Stimulated activated CD4-positive, alpha-beta T cell treated with anti-CD3 and anti-CD28 coated beads, Interleukin-1b, Interleukin-23, amount 100 ng/mL, for 24 hours (primary cell): ENCODE results near the gene TBX19.

Experiments
- DNase-seq, 4 experiments: peaks; one replicate each; pipeline ENCODE4 v3.0.0-alpha.2; 2020; ENCODE audit warnings: low read depth in 4 of 4, low spot score in 1 of 4

TBX19 gene

DNA sequence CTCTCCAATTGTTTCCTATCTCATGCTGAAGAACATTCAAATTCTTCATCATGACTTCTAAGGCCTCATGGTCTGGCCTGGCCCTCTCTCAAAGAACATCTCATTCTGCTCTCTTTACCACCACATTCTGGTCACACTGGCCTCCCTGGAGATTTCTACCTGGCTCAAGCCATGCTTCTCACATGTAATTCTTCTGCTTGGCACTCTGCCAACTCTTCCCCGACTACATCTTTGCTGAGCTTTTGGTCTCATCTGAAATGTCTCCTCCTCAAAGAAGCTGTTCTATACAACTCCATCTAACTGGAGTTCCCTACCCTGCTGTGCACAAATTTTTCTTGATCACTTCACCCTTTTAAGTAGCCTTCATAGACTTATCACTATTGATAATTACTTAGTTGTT is 1.4 kb upstream of the TBX19 start:
- DNase-seq: no peak

DNA sequence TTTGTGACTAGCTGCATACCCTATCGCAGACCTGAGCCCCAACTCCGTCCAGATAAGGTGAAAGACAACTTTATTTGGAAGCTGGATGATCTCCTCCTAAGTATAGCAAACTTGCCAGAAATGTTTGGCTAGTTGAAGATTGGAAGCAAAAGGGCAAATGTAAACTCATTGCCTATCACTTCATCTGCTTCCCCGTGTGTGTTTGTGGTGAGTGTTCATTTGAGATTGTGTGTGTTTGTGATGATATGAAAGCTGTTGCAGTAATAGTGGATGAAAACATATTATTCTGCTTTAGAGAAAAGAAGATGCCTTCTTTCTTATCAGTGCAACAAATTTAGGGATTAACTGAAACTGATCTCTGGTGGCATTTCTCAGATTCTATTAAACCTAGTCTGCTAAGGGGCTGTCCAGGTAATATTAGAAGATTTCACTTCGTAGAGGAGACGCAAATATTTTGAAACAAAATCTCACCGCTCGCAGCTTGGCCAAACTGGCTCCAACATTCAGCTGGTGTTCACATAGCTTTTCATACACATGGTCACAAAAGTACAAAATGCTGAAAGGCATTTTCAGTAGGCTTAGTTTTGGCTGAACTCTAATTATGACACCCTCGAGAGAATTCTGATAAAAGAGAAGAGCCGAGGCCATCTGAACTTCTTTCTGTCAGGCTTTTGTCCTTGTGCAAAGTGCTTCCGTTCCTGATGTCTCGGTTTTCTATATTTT is 1.1 kb downstream of the TBX19 start:
- DNase-seq: no peak

DNA sequence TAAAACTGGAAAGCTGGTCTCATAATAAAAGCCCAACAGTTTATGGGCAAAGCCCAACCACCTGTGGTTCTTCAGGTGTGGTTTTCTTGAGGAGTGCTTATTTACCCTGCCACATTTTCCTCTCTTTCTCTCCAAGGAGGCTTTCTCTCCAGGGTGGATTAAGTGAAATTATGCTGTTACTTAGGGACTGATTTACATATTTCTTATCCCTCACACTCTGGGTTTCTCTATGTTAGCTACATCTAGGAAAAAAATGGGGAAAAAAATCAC is 4.8 kb downstream of the TBX19 start:
- DNase-seq: no peak

- DNase-seq: no peak
These were observed 5.6 kb downstream of the TBX19 start for GRCh38 chr1:168285971-168286927.

DNA sequence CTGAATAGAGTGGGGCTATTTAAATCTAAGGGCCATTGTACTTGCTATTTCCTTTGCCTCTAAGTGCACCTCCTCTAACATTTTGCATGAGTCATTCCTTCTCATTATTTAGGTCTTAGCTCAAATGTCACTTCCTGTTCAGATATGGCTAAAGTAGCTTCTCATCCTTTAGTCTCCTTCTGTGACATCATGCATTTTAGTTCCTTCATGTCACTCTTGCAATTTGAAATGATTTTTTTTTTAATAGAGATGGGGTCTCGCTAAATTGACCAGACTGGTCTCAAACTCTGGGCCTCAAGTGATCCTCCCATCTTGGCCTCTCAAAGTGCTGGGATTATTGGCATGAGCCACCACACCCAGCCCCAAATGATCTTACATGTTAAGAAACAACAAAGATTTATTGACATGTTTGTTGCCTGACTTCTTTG is 6.6 kb downstream of the TBX19 start:
- no peak for DNase-seq

GRCh38 chr1:168288311-168289052 is 7.8 kb downstream of the TBX19 start:
- no peak for DNase-seq

DNA sequence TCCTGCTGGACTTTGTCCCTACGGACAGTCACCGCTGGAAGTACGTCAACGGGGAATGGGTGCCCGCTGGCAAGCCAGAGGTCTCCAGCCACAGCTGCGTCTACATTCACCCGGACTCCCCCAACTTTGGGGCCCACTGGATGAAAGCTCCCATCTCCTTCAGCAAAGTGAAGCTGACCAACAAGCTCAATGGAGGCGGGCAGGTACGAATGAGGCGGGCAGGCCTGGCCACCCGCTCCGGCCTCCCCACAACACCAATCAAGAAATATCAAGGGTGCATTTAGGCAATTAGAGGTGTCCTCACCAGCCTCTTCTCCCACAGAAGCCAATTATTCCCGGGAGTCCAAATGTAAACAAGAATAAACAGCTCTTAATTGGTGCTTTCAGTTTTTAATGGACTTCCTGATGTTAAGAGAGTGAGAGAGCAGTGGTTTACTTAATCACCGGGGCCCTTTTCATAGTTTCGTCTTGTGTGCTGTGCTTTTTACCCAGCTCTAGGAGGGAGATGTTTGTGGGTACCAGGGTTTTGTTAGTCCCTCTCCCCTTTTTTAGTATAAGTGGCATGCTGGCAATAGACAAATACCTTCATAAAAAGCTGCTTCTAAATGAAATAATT is 10.7 kb downstream of the TBX19 start:
- no peak for DNase-seq

DNA sequence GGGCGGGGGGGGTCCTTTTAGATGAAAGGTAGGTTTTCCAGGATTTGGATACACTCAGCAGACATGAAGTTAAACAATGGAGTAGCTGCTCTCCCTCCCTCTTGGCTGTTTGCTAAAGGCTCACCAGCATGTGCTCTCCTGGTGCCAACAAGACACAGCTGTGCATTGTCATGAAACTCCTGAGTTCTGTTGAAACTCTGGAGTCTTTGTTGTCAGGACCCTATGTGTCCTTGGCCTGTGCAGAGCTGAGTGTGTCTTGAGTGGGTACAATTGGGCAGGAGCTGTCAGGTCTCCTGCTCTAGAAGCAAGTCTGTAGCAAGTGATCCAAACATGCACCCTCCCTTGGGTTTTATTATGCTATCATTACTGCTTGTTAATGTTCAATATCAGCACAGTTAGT is 12.7 kb downstream of the TBX19 start:
- DNase-seq: no peak

- no peak for DNase-seq
These were observed 14.9 kb downstream of the TBX19 start for GRCh38 chr1:168295411-168296114.

DNA sequence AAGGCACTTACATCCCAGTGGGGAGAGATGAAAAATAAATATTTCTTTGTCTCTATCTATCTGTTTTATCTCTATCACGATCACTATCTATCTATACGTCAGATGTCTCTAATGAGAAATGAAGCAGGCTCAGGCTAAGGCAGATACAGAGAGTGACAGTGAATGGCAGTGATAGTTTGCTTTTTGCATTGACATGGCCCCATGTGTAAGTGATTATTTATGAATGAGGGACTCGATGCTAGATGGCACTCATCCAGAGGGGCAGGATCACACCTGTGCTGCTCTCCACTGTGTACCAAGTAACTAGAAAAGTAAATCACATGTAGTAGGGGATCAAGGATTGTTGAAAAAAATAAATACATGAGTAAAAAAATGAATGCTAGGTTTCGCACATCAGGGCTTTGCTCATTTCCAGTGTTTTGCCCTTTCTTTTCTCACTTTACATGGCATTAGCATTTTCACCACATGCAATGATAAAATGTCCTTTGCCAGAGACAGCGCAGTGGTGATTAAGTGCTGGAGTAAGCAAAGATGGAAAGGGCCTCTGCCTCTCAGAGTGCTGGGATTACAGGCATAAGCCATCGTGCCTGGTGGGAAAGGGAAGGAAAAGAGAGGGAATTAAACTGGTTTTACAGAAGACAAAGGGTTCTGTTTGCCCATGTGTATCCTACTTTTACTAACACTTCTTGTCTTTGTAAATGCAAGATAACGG is 16.5 kb downstream of the TBX19 start:
- no peak for DNase-seq

DNA sequence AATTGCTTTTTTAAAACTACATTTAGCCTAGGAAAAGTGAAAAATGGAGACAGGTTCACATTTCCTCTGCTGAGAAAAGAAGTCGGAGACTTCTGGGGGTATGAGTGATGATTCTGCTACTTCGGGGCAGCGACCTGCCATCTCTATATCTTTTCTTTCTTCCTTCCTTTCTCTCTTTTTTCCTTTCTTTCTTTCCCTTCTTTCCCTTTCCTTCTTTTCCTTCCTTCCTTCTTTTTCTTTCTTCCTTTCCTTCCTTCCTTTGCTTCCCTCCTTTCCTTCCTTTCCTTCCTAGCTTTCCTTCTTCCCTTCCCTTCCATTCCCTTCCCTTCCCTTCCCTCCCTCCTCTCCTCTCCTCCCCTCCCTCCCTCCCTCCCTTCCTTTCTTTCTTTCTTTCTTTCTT is 17.8 kb downstream of the TBX19 start:
- no peak for DNase-seq

DNA sequence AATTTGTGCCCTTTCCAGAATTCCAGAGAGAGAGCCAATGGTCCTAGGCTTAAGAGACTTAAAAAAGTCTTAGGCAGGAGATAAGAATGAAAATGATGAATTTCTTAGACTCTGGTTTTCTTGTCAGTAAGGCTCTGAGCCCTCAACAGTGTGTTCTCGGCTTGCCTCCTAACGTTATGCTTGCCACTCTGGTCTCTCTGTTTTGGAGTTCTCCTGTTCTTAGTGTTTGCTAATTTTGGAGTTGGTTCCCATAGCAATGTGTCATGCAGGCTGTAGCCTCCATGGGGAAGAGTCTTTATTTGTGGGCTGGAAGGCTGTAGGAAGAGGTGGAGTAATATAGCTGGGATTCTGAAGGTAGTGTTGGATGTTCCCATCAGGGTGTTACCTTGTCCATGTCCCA is 19.9 kb downstream of the TBX19 start:
- no peak for DNase-seq

GRCh38 chr1:168301664-168302320 is 21.1 kb downstream of the TBX19 start:
- DNase-seq: no peak

DNA sequence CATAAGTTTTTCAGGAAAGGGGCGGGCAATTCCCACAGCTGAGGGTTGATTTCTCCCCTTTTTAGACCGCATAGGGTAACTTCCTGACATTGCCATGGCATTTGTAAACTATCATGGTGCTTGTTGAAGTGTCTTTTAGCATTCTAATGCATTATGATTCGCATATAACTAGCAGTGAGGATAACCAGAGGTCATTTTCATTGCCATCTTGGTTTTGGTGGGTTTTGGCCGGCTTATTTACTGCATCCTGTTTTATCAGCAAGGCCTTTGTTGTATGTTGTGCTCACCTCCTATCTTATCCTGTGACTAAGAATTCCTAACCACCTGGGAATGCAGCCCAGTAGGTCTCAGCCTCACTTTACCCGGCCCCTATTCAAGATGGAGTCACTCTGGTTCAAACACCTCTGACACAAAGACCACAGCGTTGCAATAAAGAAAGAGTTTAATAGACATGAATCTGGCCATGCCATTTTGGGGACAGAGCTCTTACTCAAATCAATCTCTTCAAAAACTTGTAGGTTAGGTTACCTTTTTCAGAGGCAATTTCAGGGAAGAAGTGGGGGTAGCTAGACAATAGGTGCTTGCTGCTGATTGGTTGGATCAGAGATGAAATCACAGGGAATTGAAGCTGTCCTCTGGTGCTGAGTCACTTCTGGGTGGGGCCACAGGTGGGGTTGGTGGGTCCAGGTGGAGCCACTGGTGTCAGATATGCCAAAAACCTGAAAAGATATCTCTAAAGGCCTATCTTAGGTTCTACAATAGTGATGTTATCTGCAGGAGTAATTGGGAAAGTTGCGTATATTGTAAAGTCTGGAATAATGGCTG is 23.3 kb downstream of the TBX19 start:
- DNase-seq: no peak

- DNase-seq: no peak
These were observed 24.2 kb downstream of the TBX19 start for GRCh38 chr1:168304865-168305264.

DNA sequence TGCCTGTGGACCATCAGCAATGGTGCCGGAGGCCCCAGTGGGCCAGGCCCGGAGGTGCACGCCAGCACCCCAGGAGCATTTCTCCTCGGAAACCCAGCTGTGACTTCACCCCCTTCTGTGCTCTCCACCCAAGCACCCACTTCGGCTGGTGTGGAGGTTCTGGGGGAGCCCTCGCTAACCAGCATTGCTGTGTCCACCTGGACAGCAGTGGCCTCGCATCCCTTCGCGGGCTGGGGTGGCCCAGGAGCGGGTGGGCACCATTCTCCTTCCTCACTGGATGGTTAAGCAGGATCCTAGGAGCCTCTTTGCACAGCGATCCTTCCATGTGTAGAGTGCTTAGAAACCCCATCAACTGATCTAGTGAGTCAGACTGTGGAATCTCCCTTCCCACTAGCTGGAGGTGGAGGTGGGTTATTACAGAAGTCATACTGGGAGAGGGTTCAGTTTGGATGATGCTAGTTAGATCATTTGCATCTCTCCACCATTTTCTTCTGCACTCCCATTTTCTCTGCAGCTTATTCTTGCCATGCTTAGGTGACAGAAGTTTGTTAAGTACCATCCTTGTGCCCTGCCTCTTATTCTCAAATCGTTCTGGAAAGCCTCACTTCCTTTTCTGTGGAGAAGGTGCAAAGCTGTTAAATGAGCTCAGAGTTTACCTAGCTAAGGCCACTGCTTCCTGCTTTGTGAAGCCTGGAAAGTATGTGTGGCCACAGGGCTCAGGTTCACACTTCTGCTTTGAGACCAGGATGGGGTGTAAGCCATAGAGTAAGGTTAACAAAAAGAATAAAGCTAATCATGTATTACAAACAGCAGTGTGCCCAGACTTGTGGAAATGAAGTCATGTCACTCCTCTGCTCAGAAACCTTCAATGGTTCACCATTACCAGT is 32.3 kb downstream of the TBX19 start:
- no peak for DNase-seq

GRCh38 chr1:168316142-168316541 is 35.5 kb downstream of the TBX19 start:
- no peak for DNase-seq

DNA sequence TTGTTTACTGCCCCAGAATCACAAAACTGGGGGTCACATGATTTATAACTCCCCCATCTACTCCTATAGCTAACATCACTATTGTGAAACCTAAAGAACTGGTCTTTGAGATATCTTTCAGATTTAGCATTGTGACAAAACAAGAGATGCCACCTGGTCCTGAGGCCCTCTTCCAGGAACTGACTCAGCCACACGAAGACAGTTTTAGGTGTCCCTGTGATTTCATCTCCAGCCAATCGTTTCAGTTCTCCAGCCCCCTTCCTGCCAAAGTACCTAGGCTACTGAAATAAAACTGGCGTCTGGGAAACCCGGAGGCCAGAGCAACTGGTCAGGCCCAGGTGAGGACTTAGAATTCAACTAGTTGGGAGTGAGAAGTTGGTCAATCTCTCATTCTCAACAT is 36.6 kb downstream of the TBX19 start:
- DNase-seq: no peak
